ENCODE data around the gene ALDH1L1.

DNA sequence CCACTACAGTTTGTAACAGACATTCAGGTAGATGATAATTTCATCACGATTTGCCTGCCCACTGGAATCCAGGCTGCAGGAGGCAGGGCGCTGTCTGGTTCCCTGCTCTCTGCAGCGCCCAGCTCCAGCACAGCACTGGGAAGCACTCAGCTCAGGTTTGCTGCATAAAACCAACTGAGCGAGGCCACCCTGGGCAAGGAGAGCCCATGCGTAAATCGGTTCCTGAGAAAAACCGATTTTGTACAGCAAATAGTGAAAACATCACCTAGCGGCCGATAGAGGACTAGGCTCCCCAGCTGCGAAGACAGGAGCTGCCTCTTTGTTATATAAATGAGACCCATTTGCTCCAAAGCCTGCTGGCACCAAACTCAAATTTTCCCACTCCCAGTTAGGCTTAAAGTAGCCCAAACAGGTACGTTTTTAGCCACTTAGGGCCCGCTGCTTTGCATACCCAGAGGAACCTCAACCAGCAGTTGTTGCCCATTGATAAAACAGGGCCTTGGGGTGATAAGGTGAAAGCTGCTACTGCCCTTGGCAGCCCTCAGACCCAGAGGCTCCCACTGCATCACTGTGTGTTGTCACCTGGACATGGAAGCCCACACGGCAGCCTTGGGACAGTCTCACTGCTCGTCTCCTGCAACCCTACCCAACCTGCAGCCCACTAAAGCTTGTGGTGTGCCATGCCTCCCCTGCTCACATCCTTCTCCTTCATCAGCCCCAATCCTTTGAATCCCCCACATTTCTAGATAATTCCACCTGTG lies 47.5 kb downstream of the ALDH1L1 start:
- TF ChIP-seq MED1 (CRISPR knock-in tag; IDR thresholded peaks at IDR 0.05; ENCODE audit: borderline replicate concordance): no peak
- TF ChIP-seq, protein P1, sequence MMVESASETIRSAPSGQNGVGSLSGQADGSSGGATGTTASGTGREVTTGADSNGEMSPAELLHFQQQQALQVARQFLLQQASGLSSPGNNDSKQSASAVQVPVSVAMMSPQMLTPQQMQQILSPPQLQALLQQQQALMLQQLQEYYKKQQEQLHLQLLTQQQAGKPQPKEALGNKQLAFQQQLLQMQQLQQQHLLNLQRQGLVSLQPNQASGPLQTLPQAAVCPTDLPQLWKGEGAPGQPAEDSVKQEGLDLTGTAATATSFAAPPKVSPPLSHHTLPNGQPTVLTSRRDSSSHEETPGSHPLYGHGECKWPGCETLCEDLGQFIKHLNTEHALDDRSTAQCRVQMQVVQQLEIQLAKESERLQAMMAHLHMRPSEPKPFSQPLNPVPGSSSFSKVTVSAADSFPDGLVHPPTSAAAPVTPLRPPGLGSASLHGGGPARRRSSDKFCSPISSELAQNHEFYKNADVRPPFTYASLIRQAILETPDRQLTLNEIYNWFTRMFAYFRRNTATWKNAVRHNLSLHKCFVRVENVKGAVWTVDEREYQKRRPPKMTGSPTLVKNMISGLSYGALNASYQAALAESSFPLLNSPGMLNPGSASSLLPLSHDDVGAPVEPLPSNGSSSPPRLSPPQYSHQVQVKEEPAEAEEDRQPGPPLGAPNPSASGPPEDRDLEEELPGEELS (CRISPR knock-in tag; IDR thresholded peaks at IDR 0.05; ENCODE audit: borderline replicate concordance): no peak
- TF ChIP-seq CHD2 (IDR thresholded peaks at IDR 0.05; ENCODE audit: low read depth, low read length): no peak
- TF ChIP-seq SRSF7 (optimal IDR thresholded peaks at IDR 0.05; ENCODE audit: low read depth, low read length): no peak
- TF ChIP-seq, protein P2, sequence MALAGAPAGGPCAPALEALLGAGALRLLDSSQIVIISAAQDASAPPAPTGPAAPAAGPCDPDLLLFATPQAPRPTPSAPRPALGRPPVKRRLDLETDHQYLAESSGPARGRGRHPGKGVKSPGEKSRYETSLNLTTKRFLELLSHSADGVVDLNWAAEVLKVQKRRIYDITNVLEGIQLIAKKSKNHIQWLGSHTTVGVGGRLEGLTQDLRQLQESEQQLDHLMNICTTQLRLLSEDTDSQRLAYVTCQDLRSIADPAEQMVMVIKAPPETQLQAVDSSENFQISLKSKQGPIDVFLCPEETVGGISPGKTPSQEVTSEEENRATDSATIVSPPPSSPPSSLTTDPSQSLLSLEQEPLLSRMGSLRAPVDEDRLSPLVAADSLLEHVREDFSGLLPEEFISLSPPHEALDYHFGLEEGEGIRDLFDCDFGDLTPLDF (CRISPR knock-in tag; IDR thresholded peaks at IDR 0.05): no peak
- no peak for TF ChIP-seq ZNF408 (CRISPR knock-in tag; IDR thresholded peaks at IDR 0.05; ENCODE audit: low read depth)
- no peak for TF ChIP-seq ZNF274 (IDR thresholded peaks at IDR 0.05; ENCODE audit: borderline replicate concordance, low read depth, low read length)
- TF ChIP-seq EGR1 (conservative IDR thresholded peaks at IDR 0.05): no peak
- TF ChIP-seq HNRNPL (IDR thresholded peaks at IDR 0.05; ENCODE audit: low read depth, low read length): no peak
- TF ChIP-seq CTBP1 (IDR thresholded peaks at IDR 0.05; ENCODE audit: borderline replicate concordance): no peak
- TF ChIP-seq ZBTB12 (CRISPR knock-in tag; IDR thresholded peaks at IDR 0.05): no peak
- TF ChIP-seq CTCF (IDR thresholded peaks at IDR 0.05 in 2 of 3, conservative IDR thresholded peaks at IDR 0.05 in 1 of 3; ENCODE audit: insufficient read depth in 2 of 3, low read depth in 1 of 3, low read length in 3 of 3): peak in 2 of 3 experiments; percentile 39 to 44; a peak in 4 of 6 replicates
- TF ChIP-seq, protein P3, sequence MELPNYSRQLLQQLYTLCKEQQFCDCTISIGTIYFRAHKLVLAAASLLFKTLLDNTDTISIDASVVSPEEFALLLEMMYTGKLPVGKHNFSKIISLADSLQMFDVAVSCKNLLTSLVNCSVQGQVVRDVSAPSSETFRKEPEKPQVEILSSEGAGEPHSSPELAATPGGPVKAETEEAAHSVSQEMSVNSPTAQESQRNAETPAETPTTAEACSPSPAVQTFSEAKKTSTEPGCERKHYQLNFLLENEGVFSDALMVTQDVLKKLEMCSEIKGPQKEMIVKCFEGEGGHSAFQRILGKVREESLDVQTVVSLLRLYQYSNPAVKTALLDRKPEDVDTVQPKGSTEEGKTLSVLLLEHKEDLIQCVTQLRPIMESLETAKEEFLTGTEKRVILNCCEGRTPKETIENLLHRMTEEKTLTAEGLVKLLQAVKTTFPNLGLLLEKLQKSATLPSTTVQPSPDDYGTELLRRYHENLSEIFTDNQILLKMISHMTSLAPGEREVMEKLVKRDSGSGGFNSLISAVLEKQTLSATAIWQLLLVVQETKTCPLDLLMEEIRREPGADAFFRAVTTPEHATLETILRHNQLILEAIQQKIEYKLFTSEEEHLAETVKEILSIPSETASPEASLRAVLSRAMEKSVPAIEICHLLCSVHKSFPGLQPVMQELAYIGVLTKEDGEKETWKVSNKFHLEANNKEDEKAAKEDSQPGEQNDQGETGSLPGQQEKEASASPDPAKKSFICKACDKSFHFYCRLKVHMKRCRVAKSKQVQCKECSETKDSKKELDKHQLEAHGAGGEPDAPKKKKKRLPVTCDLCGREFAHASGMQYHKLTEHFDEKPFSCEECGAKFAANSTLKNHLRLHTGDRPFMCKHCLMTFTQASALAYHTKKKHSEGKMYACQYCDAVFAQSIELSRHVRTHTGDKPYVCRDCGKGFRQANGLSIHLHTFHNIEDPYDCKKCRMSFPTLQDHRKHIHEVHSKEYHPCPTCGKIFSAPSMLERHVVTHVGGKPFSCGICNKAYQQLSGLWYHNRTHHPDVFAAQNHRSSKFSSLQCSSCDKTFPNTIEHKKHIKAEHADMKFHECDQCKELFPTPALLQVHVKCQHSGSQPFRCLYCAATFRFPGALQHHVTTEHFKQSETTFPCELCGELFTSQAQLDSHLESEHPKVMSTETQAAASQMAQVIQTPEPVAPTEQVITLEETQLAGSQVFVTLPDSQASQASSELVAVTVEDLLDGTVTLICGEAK (IDR thresholded peaks at IDR 0.05): no peak
- TF ChIP-seq, protein P3 (CRISPR knock-in tag; IDR thresholded peaks at IDR 0.05): no peak
- TF ChIP-seq MYC (IDR thresholded peaks at IDR 0.05; ENCODE audit: low read depth, low read length): no peak
- no peak for TF ChIP-seq MYC (CRISPR knock-in tag; IDR thresholded peaks at IDR 0.05; ENCODE audit: borderline replicate concordance, low read depth)
